HG03064 (cell line): ENCODE results near the gene DHRSX.
"Not testable (repeated sequence)": the region's sequence is repeated elsewhere in the genome, so short reads cannot be mapped to it uniquely, and the experiment has no call there.

Experiments
- ATAC-seq: cut with Tn5 transposase; IDR thresholded peaks from one replicate; pipeline ENCODE4 v1.9.1; 2021; ENCODE audit warnings: low read depth; ENCODE audit not compliant: unreplicated experiment

Gene DHRSX

GRCh38 chrX:2371026-2371711 lies 129.6 kb downstream of the DHRSX start:
- no peak for ATAC-seq

- no peak for ATAC-seq
Measured at GRCh38 chrX:2370456-2370855, 130.3 kb downstream of the DHRSX start.

DNA sequence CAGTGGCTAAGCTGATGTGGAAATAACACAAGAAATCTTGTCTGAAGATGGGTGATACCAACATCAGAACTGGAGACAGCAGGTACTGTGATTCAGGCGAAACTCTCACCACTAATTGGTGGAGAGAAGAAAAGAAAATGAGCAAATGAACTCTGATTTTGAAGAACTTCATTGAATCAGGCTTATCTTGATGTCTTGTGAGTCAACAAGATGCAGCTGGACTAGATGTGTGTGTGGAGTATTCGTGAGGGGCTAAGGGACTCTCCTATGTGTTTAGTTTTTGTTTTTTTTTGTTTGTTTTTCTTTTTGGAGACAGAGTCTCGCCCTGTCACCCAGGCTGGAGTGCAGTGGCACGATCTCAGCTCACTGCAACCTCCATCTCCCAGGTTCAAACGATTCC lies 131.6 kb downstream of the DHRSX start:
- ATAC-seq, result no peak

- ATAC-seq, result no peak
Measured at GRCh38 chrX:2360731-2361130, 140.0 kb downstream of the DHRSX start.

- not testable (repeated sequence) for ATAC-seq
Measured at GRCh38 chrX:2359522-2359921, 141.3 kb downstream of the DHRSX start.

- ATAC-seq, result no peak
Measured at GRCh38 chrX:2351999-2352995, 148.5 kb downstream of the DHRSX start.

DNA sequence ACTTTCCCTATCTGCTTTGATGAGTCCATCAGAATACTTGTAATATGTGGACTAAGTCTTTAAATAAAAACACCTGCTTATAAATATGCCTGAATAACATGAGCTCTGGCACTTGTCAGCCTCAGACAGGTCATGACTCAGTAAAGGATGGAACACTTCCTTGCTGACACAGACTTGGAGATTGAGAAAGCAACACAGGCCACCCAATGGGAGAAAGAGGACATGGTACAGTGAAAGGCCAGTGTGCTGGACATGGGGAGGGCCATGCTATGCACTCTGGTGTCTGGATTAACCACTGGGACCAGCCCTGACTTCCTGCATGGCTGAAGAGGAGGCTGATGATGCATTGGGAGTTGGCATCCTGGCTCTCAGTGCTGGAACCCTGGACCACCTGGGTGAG lies 149.5 kb downstream of the DHRSX start:
- no peak for ATAC-seq

GRCh38 chrX:2350703-2351102 lies 150.1 kb downstream of the DHRSX start:
- not testable (repeated sequence) for ATAC-seq

GRCh38 chrX:2350036-2350435 lies 150.7 kb downstream of the DHRSX start:
- not testable (repeated sequence) for ATAC-seq

DNA sequence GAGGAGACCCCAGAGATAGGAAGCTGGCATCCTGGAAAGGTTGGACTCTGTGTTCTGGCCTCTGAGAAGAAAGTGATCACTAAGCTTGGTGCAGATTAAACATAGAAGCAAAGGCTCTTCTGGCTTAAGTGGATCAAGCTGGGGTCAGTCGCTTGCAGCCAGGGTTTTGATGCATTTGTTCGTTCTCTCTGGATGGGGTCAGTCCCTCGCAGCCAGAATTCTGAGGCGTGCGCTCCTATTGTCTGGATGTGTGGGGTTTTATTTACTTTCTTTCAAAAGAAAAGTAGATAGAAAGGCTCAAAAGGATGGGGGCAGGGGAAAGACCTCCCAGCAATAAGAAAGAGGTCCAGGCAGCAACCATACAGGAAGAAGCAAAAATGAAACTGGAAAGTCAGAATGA lies 152.6 kb downstream of the DHRSX start:
- no peak for ATAC-seq

- no peak for ATAC-seq
Measured at GRCh38 chrX:2346158-2346557, 154.6 kb downstream of the DHRSX start.

GRCh38 chrX:2345562-2345961 lies 155.2 kb downstream of the DHRSX start:
- no peak for ATAC-seq

GRCh38 chrX:2343413-2343812 lies 157.4 kb downstream of the DHRSX start:
- no peak for ATAC-seq

GRCh38 chrX:2342874-2343273 lies 157.9 kb downstream of the DHRSX start:
- no peak for ATAC-seq

GRCh38 chrX:2342281-2342688 lies 158.5 kb downstream of the DHRSX start:
- no peak for ATAC-seq

DNA sequence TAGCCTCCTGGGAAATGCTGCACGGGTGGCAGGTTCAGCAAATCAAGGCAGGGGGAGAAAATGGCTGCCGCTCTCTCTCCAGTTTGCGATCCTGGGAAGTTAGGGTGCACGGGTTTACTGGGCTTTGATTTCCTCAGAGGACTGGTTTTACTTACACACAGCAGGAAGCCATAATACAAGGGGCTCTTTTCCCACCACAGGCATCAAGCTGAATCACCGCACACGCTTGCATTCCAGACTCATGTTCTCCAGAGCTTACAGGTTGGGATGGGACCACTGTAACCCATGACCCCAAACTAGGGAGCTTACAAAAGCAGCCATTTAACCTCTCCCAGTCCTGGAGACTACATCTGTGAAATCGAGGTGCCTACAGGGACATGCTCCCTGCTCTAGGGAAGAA lies 159.8 kb downstream of the DHRSX start:
- ATAC-seq, result no peak

DNA sequence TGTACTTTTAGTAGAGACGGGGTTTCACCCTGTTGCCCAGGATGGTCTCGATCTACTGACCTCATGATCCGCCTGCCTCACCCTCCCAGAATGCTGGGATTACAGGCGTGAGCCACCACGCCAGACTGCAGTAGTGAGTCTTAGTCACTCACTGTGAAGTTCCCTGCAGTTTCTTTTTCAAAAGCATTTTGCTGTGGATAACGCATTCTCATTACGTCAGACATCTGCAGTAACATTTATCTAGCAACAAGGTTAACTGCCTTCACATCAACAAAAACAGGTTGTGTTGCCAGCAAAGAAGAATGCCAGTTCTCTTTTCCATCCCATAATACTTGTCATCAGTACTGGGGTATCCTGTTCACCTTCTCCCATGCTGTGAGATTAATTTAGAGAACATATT lies 164.6 kb downstream of the DHRSX start:
- no peak for ATAC-seq

DNA sequence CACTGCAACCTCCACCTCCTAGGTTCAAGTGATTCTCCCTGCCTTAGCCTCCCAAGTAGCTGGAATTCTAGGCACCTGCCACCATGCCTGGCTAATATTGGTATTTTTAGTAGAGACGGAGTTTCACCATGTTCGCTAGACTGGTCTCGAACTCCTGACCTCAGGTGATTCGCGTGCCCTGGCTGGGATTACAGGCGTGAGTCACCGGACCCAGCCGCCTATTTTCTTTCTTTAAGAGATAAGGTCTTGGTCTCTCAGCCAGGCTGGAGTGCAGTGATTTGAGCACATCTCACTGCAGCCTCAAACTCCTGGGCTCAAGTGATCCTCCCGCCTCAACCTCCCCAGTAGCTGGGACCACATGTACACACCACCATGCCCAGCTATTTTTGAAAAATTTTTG lies 166.5 kb downstream of the DHRSX start:
- no peak for ATAC-seq

DNA sequence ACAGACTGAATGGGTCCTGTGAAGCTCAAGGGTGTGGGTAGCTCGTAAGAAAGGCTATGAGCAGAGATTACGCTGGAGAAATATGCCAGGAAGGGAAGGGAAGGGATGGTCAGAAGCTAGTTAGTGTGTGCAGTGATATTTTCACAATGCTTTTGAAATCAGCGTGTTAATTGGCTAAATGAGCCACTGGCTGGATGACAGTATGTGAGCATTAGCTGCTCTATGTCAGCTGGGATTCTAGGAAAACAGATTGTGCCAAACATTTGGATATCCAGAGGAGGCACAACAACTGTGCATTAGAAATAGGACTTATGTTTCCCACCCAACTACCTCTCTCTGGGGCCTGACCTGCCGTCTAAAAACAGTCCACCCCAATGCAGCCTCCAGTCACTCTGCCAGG lies 168.5 kb downstream of the DHRSX start:
- no peak for ATAC-seq

DNA sequence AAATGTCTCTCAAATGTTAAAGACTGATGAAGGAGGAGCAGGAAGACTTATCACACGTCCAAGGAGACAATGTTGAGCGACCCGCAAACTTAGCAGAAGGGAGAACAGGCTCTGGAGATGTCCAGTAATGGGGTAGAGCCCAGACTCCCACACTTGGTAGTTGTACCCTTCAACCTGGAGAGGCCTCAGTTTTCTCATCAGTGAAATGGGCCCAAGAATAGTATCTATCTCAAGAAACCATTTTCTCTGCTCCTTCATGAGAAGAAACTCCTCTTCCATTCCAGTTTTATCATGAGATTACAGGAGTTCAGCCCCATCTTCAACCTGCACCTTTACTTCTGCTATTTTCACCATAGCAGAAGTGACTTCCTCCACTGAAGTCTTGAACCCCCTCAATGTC lies 169.9 kb downstream of the DHRSX start:
- no peak for ATAC-seq

GRCh38 chrX:2330487-2330886 lies 170.3 kb downstream of the DHRSX start:
- ATAC-seq, result no peak

GRCh38 chrX:2327423-2327822 lies 173.4 kb downstream of the DHRSX start:
- ATAC-seq, result no peak
